A549 (cell line): ENCODE results near the gene RUVBL2.

Experiments
- MYC ChIP-seq: IDR thresholded peaks from 2 replicates; pipeline ENCODE4 v1.6.1; 2012; ENCODE audit warnings: mild to moderate bottlenecking, inconsistent platforms, low read length, improper control_type of control experiment, borderline replicate concordance
- POLR2A ChIP-seq: IDR thresholded peaks from 2 replicates; pipeline ENCODE4 v1.6.1; 2012; ENCODE audit warnings: mild to moderate bottlenecking, low read length
- RARB ChIP-seq: fragments of 250-450 bp; sonication (Bioruptor Pico); IDR thresholded peaks from 2 replicates; pipeline ENCODE4 v1.8.0; 2021; ENCODE audit warnings: mild to moderate bottlenecking, moderate library complexity
- TF ChIP-seq, protein P1 (sequence below): fragments of >200 bp; sonication (Bioruptor Twin); formaldehyde crosslinking; IDR thresholded peaks from 3 replicates; pipeline ENCODE4 v1.5.1; 2016

DNA sequence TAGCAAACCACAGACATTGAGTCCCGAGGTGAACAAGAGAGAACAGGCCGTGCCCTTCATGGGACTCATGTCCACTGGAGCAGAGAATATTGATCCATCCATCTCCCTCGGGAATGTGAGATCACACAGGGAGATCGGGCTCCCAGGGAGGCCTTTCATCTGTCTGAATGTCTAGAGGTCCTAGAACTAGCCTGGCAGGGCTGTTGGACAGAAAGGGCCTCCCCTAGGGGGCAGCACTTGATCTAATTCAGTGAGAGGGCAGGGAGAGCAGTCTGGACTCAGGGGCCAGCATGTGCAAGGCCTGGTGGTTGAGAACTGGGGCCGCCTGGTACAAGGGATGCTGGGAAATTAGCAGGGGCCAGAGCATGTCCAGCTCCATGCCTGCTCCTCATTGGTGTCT, 4.3 kb downstream of the RUVBL2 start:
- no peak for TF ChIP-seq POLR2A
- TF ChIP-seq, protein P1, sequence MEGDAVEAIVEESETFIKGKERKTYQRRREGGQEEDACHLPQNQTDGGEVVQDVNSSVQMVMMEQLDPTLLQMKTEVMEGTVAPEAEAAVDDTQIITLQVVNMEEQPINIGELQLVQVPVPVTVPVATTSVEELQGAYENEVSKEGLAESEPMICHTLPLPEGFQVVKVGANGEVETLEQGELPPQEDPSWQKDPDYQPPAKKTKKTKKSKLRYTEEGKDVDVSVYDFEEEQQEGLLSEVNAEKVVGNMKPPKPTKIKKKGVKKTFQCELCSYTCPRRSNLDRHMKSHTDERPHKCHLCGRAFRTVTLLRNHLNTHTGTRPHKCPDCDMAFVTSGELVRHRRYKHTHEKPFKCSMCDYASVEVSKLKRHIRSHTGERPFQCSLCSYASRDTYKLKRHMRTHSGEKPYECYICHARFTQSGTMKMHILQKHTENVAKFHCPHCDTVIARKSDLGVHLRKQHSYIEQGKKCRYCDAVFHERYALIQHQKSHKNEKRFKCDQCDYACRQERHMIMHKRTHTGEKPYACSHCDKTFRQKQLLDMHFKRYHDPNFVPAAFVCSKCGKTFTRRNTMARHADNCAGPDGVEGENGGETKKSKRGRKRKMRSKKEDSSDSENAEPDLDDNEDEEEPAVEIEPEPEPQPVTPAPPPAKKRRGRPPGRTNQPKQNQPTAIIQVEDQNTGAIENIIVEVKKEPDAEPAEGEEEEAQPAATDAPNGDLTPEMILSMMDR: peak; percentile 68
- TF ChIP-seq RARB (CRISPR knock-in tag): no peak
- TF ChIP-seq MYC: no peak
